ENCODE results near the gene ADGRG6. TPM values are rescaled to one million over a fixed set of nuclear protein-coding genes. Genes with fewer than 3 reads are reported as not detected.

Gene ADGRG6
- polyA plus RNA-seq, 1 donor from 2014 or later, result not detected

GRCh38 chr6:142359271-142359960, 57.6 kb downstream of the ADGRG6 start:
- Mint-ChIP-seq H3K4me1 (peaks cover 0 to 2% (median 0%) of the 10 kb centered on the region in 3 donors), H3K4me3 (no peak overlapping the region), H3K27ac (no peak overlapping the region)

GRCh38 chr6:142361345-142361744, 59.5 kb downstream of the ADGRG6 start:
- Mint-ChIP-seq H3K27me3 (peaks cover 7% of the 10 kb centered on the region), H3K4me1 (no peaks in the 10 kb centered on the region), H3K27ac (peak overlapping the region in 1 of 3 donors; percentile 48), H3K9me3 (peaks cover 0 to 3% (median 0%) of the 10 kb centered on the region in 3 donors), H3K36me3 (no peaks in the 10 kb centered on the region), H3K4me3 (no peak overlapping the region)

More at GRCh38 chr6:142359271-142359960, 57.6 kb downstream of the ADGRG6 start:
- peaks cover 3% of the 10 kb centered on the region for H3K27me3 Mint-ChIP-seq
- peaks cover 0 to 3% (median 0%) of the 10 kb centered on the region in 3 donors for H3K9me3 Mint-ChIP-seq
- no peaks in the 10 kb centered on the region for H3K36me3 Mint-ChIP-seq

- Mint-ChIP-seq H3K27ac (peak overlapping the region in 1 of 3 donors; percentile 48), H3K4me1 (no peaks in the 10 kb centered on the region)
Observed at GRCh38 chr6:142361779-142362750, 60.3 kb downstream of the ADGRG6 start.

GRCh38 chr6:142367061-142367460, 65.3 kb downstream of the ADGRG6 start:
- H3K4me3 Mint-ChIP-seq, result no peak overlapping the region
- peak overlapping the region in 1 of 3 donors; percentile 59 for H3K27ac Mint-ChIP-seq
- no peaks in the 10 kb centered on the region for H3K36me3 Mint-ChIP-seq
- H3K27me3 Mint-ChIP-seq, result peaks cover 3% of the 10 kb centered on the region
- H3K4me1 Mint-ChIP-seq, result no peaks in the 10 kb centered on the region
- H3K9me3 Mint-ChIP-seq, result no peaks in the 10 kb centered on the region

More at GRCh38 chr6:142361779-142362750, 60.3 kb downstream of the ADGRG6 start:
- Mint-ChIP-seq H3K36me3 (no peaks in the 10 kb centered on the region), H3K9me3 (peaks cover 0 to 3% (median 0%) of the 10 kb centered on the region in 3 donors), H3K4me3 (no peak overlapping the region), H3K27me3 (peaks cover 7% of the 10 kb centered on the region)

- Mint-ChIP-seq H3K36me3 (no peaks in the 10 kb centered on the region), H3K4me3 (no peak overlapping the region), H3K4me1 (no peaks in the 10 kb centered on the region), H3K9me3 (no peaks in the 10 kb centered on the region), H3K27ac (peak overlapping the region in 1 of 3 donors; percentile 59), H3K27me3 (peaks cover 3% of the 10 kb centered on the region)
Observed at GRCh38 chr6:142367501-142368018, 65.8 kb downstream of the ADGRG6 start.

- Mint-ChIP-seq H3K4me1 (no peaks in the 10 kb centered on the region), H3K9me3 (no peaks in the 10 kb centered on the region), H3K4me3 (no peak overlapping the region), H3K27ac (no peak overlapping the region), H3K36me3 (no peaks in the 10 kb centered on the region), H3K27me3 (peaks cover 3% of the 10 kb centered on the region)
Observed at GRCh38 chr6:142369266-142369665, 67.5 kb downstream of the ADGRG6 start.

- H3K36me3 Mint-ChIP-seq, result no peaks in the 10 kb centered on the region
- H3K27ac Mint-ChIP-seq, result no peak overlapping the region
- H3K4me3 Mint-ChIP-seq, result no peak overlapping the region
- H3K9me3 Mint-ChIP-seq, result no peaks in the 10 kb centered on the region
- H3K4me1 Mint-ChIP-seq, result no peaks in the 10 kb centered on the region
- no peaks in the 10 kb centered on the region for H3K27me3 Mint-ChIP-seq
Observed at GRCh38 chr6:142372348-142372747, 70.5 kb downstream of the ADGRG6 start.

GRCh38 chr6:142373268-142374090, 71.7 kb downstream of the ADGRG6 start:
- H3K4me3 Mint-ChIP-seq, result no peak overlapping the region
- no peak overlapping the region for H3K27ac Mint-ChIP-seq
- H3K27me3 Mint-ChIP-seq, result no peaks in the 10 kb centered on the region
- no peaks in the 10 kb centered on the region for H3K36me3 Mint-ChIP-seq
- no peaks in the 10 kb centered on the region for H3K9me3 Mint-ChIP-seq
- no peaks in the 10 kb centered on the region for H3K4me1 Mint-ChIP-seq

GRCh38 chr6:142374091-142374770, 72.4 kb downstream of the ADGRG6 start:
- H3K27ac Mint-ChIP-seq, result no peak overlapping the region
- no peak overlapping the region for H3K4me3 Mint-ChIP-seq
- no peaks in the 10 kb centered on the region for H3K9me3 Mint-ChIP-seq
- H3K36me3 Mint-ChIP-seq, result no peaks in the 10 kb centered on the region
- H3K27me3 Mint-ChIP-seq, result no peaks in the 10 kb centered on the region
- no peaks in the 10 kb centered on the region for H3K4me1 Mint-ChIP-seq

GRCh38 chr6:142374965-142375733, 73.3 kb downstream of the ADGRG6 start:
- Mint-ChIP-seq H3K4me1 (no peaks in the 10 kb centered on the region), H3K4me3 (no peak overlapping the region), H3K9me3 (no peaks in the 10 kb centered on the region)

GRCh38 chr6:142376115-142376514, 74.3 kb downstream of the ADGRG6 start:
- peaks cover 4% of the 10 kb centered on the region for H3K27me3 Mint-ChIP-seq
- no peaks in the 10 kb centered on the region for H3K9me3 Mint-ChIP-seq
- no peaks in the 10 kb centered on the region for H3K4me1 Mint-ChIP-seq
- no peaks in the 10 kb centered on the region for H3K36me3 Mint-ChIP-seq
- H3K4me3 Mint-ChIP-seq, result no peak overlapping the region
- H3K27ac Mint-ChIP-seq, result no peak overlapping the region

More at GRCh38 chr6:142374965-142375733, 73.3 kb downstream of the ADGRG6 start:
- Mint-ChIP-seq H3K36me3 (no peaks in the 10 kb centered on the region), H3K27me3 (peaks cover 4% of the 10 kb centered on the region), H3K27ac (no peak overlapping the region)

GRCh38 chr6:142376800-142377496, 75.1 kb downstream of the ADGRG6 start:
- peaks cover 4% of the 10 kb centered on the region for H3K27me3 Mint-ChIP-seq
- H3K4me1 Mint-ChIP-seq, result no peaks in the 10 kb centered on the region
- H3K27ac Mint-ChIP-seq, result no peak overlapping the region
- no peaks in the 10 kb centered on the region for H3K36me3 Mint-ChIP-seq
- no peaks in the 10 kb centered on the region for H3K9me3 Mint-ChIP-seq
- H3K4me3 Mint-ChIP-seq, result no peak overlapping the region

GRCh38 chr6:142377497-142377848, 75.7 kb downstream of the ADGRG6 start:
- Mint-ChIP-seq H3K27ac (no peak overlapping the region), H3K9me3 (no peaks in the 10 kb centered on the region)

More at GRCh38 chr6:142377497-142377848, 75.7 kb downstream of the ADGRG6 start:
- Mint-ChIP-seq H3K4me3 (no peak overlapping the region), H3K36me3 (no peaks in the 10 kb centered on the region), H3K4me1 (no peaks in the 10 kb centered on the region), H3K27me3 (peaks cover 4% of the 10 kb centered on the region)
